Measurements from ENCODE around the gene DNM1. TPM values are rescaled to one million over a fixed set of nuclear protein-coding genes. Genes with fewer than 3 reads are reported as not detected.

The DNM1 gene
- total and polyA plus RNA-seq, 2 experiments from 2014 or later: 36.0 to 42.0 TPM

GRCh38 chr9:128233817-128234406, 30.7 kb downstream of the DNM1 start:
- H3K27me3 ChIP-seq (ENCODE audit: insufficient read depth): no peaks in the 10 kb centered on the region
- no peak overlapping the region for H3K27ac Mint-ChIP-seq
- H3K4me1 Mint-ChIP-seq: no peaks in the 10 kb centered on the region; the same call in 2 of the 3 replicates
- H3K27me3 Mint-ChIP-seq (ENCODE audit: insufficient read depth, low read depth, poor library complexity): peaks cover 6% of the 10 kb centered on the region
- no peaks in the 10 kb centered on the region for H4K20me1 ChIP-seq (replicated peaks; ENCODE audit: insufficient read depth)
- H3K79me2 ChIP-seq (replicated peaks; ENCODE audit: insufficient read depth): no peaks in the 10 kb centered on the region
- H3F3A ChIP-seq (replicated peaks; ENCODE audit: low read depth): no peaks in the 10 kb centered on the region
- H3K4me3 ChIP-seq: no peak overlapping the region
- no peak overlapping the region for H3K4me2 ChIP-seq
- peak; percentile 42 for ATAC-seq
- DNase-seq (ENCODE audit: low spot score): no peak
- no peaks in the 10 kb centered on the region for H3K4me1 ChIP-seq (ENCODE audit: insufficient read depth)
- no peak overlapping the region for H2AFZ ChIP-seq
- TF ChIP-seq STAT1 (IDR thresholded peaks at IDR 0.05; ENCODE audit: unreplicated experiment) (no peak), JUNB (IDR thresholded peaks at IDR 0.05; ENCODE audit: unreplicated experiment) (no peak), REST (IDR thresholded peaks at IDR 0.05; ENCODE audit: unreplicated experiment) (no peak), ZNF114 (CRISPR knock-in tag; IDR thresholded peaks at IDR 0.05) (no peak), POLR2AphosphoS5 (IDR thresholded peaks at IDR 0.05; ENCODE audit: low read depth) (no peak; the same call in 1 of the 2 replicates), CTCF (conservative IDR thresholded peaks at IDR 0.05; ENCODE audit: low read depth in 2 of 2) (no peak), ZNF462 (CRISPR knock-in tag; IDR thresholded peaks at IDR 0.05) (no peak), NANOG (IDR thresholded peaks at IDR 0.05; ENCODE audit: borderline replicate concordance) (no peak), CREB1 (CRISPR knock-in tag; IDR thresholded peaks at IDR 0.05; ENCODE audit: low read depth) (no peak), ZNF331 (CRISPR knock-in tag; IDR thresholded peaks at IDR 0.05; ENCODE audit: low read depth) (no peak)
- peaks cover 5% of the 10 kb centered on the region for H3K36me3 Mint-ChIP-seq (ENCODE audit: low read depth)
- no peaks in the 10 kb centered on the region for H3K9me3 Mint-ChIP-seq
- H3K36me3 ChIP-seq (ENCODE audit: insufficient read depth): no peaks in the 10 kb centered on the region
- H3K9me2 ChIP-seq (ENCODE audit: insufficient read depth): no peaks in the 10 kb centered on the region
- no peak overlapping the region; the same call in 2 of the 3 replicates for H3K4me3 Mint-ChIP-seq
- no peak overlapping the region for H3K27ac ChIP-seq (ENCODE audit: low read depth)

Measured in GM23338 (cell line).